SU-DHL-6 (cell line): Measurements from ENCODE around the gene DEFB113.

Experiments used
- H2AFZ ChIP-seq: fragments of 200-600 bp; sonication (generic); 2 replicates; pipeline ENCODE4 v1.6.1; 2014; ENCODE audit warnings: low read depth, mild to moderate bottlenecking, moderate library complexity, mixed read lengths, antibody characterized with exemption, low read length; ENCODE audit not compliant: severe bottlenecking
- H3F3A ChIP-seq: fragments of 200-600 bp; shearing (Covaris generic); 2 replicates; pipeline ENCODE4 v1.6.0; 2016; ENCODE audit warnings: antibody characterized with exemption, mild to moderate bottlenecking; ENCODE audit not compliant: insufficient read depth
- H3K27ac ChIP-seq: fragments of 200-600 bp; sonication (generic); 2 replicates; pipeline ENCODE4 v1.5.1; 2016; ENCODE audit warnings: low read depth, mild to moderate bottlenecking, low read length, moderate library complexity, mixed read lengths
- H3K27me3 ChIP-seq: fragments of 200-600 bp; sonication (generic), shearing (Covaris generic); 2 replicates; pipeline ENCODE4 v1.6.0; 2014; ENCODE audit warnings: mild to moderate bottlenecking, low read length
- H3K36me3 ChIP-seq: fragments of 200-600 bp; sonication (generic); 2 replicates; pipeline ENCODE4 v1.6.1; 2014; ENCODE audit warnings: mild to moderate bottlenecking, low read length, mixed read lengths
- H3K4me2 ChIP-seq: fragments of 300-600, 200-600 bp; shearing (Covaris generic), sonication (generic); 2 replicates; pipeline ENCODE4 v1.6.0; 2014; ENCODE audit warnings: low read length, low read depth, mild to moderate bottlenecking; ENCODE audit not compliant: poor library complexity, severe bottlenecking
- H3K4me3 ChIP-seq: fragments of 200-600 bp; sonication (generic); 2 replicates; pipeline ENCODE4 v1.5.1; 2014; ENCODE audit warnings: antibody characterized with exemption, low read length, mild to moderate bottlenecking, mixed read lengths; ENCODE audit not compliant: insufficient read depth, poor library complexity, severe bottlenecking
- H3K79me2 ChIP-seq: fragments of 200-600 bp; sonication (generic); 2 replicates; pipeline ENCODE4 v1.6.1; 2014; ENCODE audit warnings: mild to moderate bottlenecking, low read length, moderate library complexity; ENCODE audit not compliant: insufficient read depth
- H3K9ac ChIP-seq: fragments of 200-600 bp; sonication (generic); 2 replicates; pipeline ENCODE4 v1.7.0; 2014; ENCODE audit warnings: mild to moderate bottlenecking, low read length
- H3K9me2 ChIP-seq: fragments of 200-600 bp; sonication (generic); replicated peaks from 2 replicates; pipeline ENCODE4 v1.6.1; 2014; ENCODE audit warnings: low read length; ENCODE audit not compliant: insufficient read depth
- H3K9me3 ChIP-seq: fragments of 200-600 bp; sonication (generic); 2 replicates; pipeline ENCODE4 v1.6.1; 2014; ENCODE audit warnings: low read length, mixed read lengths; ENCODE audit not compliant: insufficient read depth
- H4K20me1 ChIP-seq: fragments of 200-600 bp; sonication (generic); 2 replicates; pipeline ENCODE4 v1.6.1; 2014; ENCODE audit warnings: low read depth, mild to moderate bottlenecking, antibody characterized with exemption, low read length, moderate library complexity, mixed read lengths
- EZH2phosphoT487 ChIP-seq: fragments of 200-600 bp; sonication (generic), shearing (Covaris generic); conservative IDR thresholded peaks from 2 replicates; pipeline ENCODE4 v1.6.1; 2018; ENCODE audit warnings: mild to moderate bottlenecking, antibody characterized with exemption, low read length, moderate library complexity, mixed read lengths
- TF ChIP-seq, protein P1 (sequence below): fragments of 200-600 bp; sonication (generic); IDR thresholded peaks from one replicate; pipeline ENCODE4 v1.5.1; 2017; ENCODE audit warnings: antibody characterized with exemption, mild to moderate bottlenecking, low read length, moderate library complexity; ENCODE audit not compliant: insufficient read depth, poor library complexity, severe bottlenecking

The DEFB113 gene

DNA sequence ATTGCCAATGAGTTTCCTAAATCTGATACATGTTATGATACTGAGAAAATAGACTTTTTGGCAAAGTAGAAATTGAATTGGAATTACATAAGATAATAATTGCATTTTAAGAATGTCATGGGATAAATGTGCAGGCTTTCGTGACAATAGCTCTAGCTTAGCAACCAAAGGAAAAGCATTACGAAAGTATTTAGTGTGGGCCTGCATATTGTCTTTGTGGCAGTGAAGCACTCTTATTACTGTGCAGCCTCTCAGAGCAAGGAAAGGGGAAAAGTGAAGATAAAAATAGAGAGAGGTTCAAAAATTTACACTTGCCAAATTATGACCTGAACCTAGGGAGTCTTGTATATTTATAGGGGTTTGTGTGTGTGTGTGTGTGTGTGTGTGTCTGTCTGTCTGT is 12.6 kb upstream of the DEFB113 start:
- Histone ChIP-seq H3K27ac (no peak overlapping the region), H3K4me2 (no peak overlapping the region), H3K79me2 (no peaks in the 10 kb centered on the region), H3K9ac (no peak overlapping the region), H4K20me1 (no peaks in the 10 kb centered on the region), H3K9me3 (no peaks in the 10 kb centered on the region), H3K36me3 (no peaks in the 10 kb centered on the region), H3K4me3 (no peak overlapping the region), H3K9me2 (no peaks in the 10 kb centered on the region), H2AFZ (no peak overlapping the region), H3K27me3 (no peaks in the 10 kb centered on the region), H3F3A (no peaks in the 10 kb centered on the region)
- TF ChIP-seq EZH2phosphoT487 = no peak
- TF ChIP-seq, protein P1, sequence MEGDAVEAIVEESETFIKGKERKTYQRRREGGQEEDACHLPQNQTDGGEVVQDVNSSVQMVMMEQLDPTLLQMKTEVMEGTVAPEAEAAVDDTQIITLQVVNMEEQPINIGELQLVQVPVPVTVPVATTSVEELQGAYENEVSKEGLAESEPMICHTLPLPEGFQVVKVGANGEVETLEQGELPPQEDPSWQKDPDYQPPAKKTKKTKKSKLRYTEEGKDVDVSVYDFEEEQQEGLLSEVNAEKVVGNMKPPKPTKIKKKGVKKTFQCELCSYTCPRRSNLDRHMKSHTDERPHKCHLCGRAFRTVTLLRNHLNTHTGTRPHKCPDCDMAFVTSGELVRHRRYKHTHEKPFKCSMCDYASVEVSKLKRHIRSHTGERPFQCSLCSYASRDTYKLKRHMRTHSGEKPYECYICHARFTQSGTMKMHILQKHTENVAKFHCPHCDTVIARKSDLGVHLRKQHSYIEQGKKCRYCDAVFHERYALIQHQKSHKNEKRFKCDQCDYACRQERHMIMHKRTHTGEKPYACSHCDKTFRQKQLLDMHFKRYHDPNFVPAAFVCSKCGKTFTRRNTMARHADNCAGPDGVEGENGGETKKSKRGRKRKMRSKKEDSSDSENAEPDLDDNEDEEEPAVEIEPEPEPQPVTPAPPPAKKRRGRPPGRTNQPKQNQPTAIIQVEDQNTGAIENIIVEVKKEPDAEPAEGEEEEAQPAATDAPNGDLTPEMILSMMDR = no peak

DNA sequence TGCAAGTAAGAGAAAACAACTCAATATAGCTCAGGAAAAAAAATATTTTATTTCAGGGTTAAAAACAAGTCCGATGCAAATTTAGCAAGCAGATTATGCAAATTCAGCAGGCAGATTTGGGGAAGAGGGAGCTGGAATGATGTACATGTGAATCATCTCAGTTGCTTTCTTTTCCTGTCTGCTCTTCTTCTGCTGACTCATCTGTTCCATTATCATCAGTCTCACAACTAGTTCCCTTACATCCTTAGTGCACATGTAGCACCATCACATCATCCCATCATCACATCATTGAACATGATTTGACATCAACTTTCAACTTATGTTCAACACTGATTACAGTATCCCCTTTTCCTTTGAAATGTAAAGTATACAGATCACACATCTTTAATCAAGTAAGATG is 11.5 kb upstream of the DEFB113 start:
- H3K9ac ChIP-seq = no peak overlapping the region
- H4K20me1 ChIP-seq = no peaks in the 10 kb centered on the region
- no peak overlapping the region for H2AFZ ChIP-seq
- H3K79me2 ChIP-seq = no peaks in the 10 kb centered on the region
- no peak overlapping the region for H3K27ac ChIP-seq
- no peaks in the 10 kb centered on the region for H3F3A ChIP-seq
- no peaks in the 10 kb centered on the region for H3K9me2 ChIP-seq
- TF ChIP-seq, protein P1 = no peak
- TF ChIP-seq EZH2phosphoT487 = no peak
- H3K4me3 ChIP-seq = no peak overlapping the region
- H3K27me3 ChIP-seq = no peaks in the 10 kb centered on the region
- no peaks in the 10 kb centered on the region for H3K36me3 ChIP-seq
- H3K4me2 ChIP-seq = no peak overlapping the region
- H3K9me3 ChIP-seq = no peaks in the 10 kb centered on the region

DNA sequence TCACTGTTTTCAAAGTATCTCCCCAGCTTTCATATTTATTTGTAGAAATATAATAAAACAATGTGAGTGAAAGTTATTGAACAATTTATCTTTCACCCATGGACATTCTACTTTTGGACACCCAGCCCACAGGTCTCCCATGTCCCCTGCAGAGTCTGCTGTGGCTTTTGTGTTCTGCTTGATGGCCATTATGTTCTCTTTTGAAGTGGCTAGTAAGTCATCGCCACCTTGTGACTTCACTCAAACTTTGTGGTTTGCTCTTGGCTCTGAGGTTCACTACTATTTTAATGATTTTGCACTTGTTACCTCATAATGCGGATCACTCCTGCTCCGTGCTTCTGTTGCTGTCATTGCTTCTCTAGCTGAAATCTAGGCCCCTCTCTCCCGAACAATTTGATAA is 10.2 kb upstream of the DEFB113 start:
- Histone ChIP-seq H3K4me2 (no peak overlapping the region), H3K4me3 (no peak overlapping the region), H2AFZ (no peak overlapping the region), H3K9me3 (no peaks in the 10 kb centered on the region), H3F3A (no peaks in the 10 kb centered on the region), H3K9ac (no peak overlapping the region), H3K27me3 (no peaks in the 10 kb centered on the region), H3K79me2 (no peaks in the 10 kb centered on the region), H3K27ac (no peak overlapping the region), H3K36me3 (no peaks in the 10 kb centered on the region), H4K20me1 (no peaks in the 10 kb centered on the region), H3K9me2 (no peaks in the 10 kb centered on the region)
- TF ChIP-seq, protein P1 = no peak
- TF ChIP-seq EZH2phosphoT487 = no peak
